RWPE2 (cell line): ENCODE results near the gene AMZ1.

Source experiments
- ATAC-seq: fragments of 200-7000 bp; cut with Tn5 transposase; 3 replicates; pipeline ENCODE4 v1.9.1; 2021; ENCODE audit warnings: low read depth
- DNase-seq: peaks from one replicate; pipeline ENCODE4 v3.0.0-alpha.2; 2020; ENCODE audit warnings: low spot score
- H3K27ac ChIP-seq: fragments of 450-650 bp; 2 replicates; pipeline ENCODE4 v1.5.1; 2017; ENCODE audit warnings: mild to moderate bottlenecking; ENCODE audit not compliant: poor library complexity, severe bottlenecking
- H3K27me3 ChIP-seq: fragments of 250-450 bp; sonication (Bioruptor Pico); 2 replicates; pipeline ENCODE4 v1.5.1; 2021; ENCODE audit warnings: mild to moderate bottlenecking, moderate library complexity; ENCODE audit not compliant: insufficient read depth, poor library complexity, severe bottlenecking
- H3K36me3 ChIP-seq: fragments of 250-450 bp; sonication (Bioruptor Pico); 2 replicates; pipeline ENCODE4 v1.5.1; 2020; ENCODE audit warnings: low read depth, mild to moderate bottlenecking, moderate library complexity
- H3K4me1 ChIP-seq: fragments of 250-450 bp; sonication (Bioruptor Pico); 2 replicates; pipeline ENCODE4 v1.5.1; 2021; ENCODE audit warnings: mild to moderate bottlenecking, moderate library complexity; ENCODE audit not compliant: insufficient read depth, poor library complexity, severe bottlenecking
- H3K4me3 ChIP-seq: fragments of 250-450 bp; sonication (Bioruptor Pico); 2 replicates; pipeline ENCODE4 v1.5.1; 2021; ENCODE audit warnings: mild to moderate bottlenecking, moderate library complexity; ENCODE audit not compliant: severe bottlenecking
- H3K9me3 ChIP-seq: fragments of 250-450 bp; sonication (Bioruptor Pico); 2 replicates; pipeline ENCODE4 v1.5.1; 2021; ENCODE audit warnings: mild to moderate bottlenecking, moderate library complexity; ENCODE audit not compliant: severe bottlenecking
- CTCF ChIP-seq: fragments of 450-650 bp; IDR thresholded peaks from one replicate; pipeline ENCODE4 v1.5.1; 2017; ENCODE audit warnings: mild to moderate bottlenecking, moderate library complexity; ENCODE audit not compliant: poor library complexity, severe bottlenecking

AMZ1 gene

GRCh38 chr7:2655870-2656614, 32.0 kb upstream of the AMZ1 start:
- TF ChIP-seq CTCF = no peak
- ATAC-seq (no peak), DNase-seq (no peak)
- H3K27me3 ChIP-seq = no peaks in the 10 kb centered on the region
- no peak overlapping the region for H3K4me3 ChIP-seq
- H3K36me3 ChIP-seq = no peaks in the 10 kb centered on the region
- no peaks in the 10 kb centered on the region for H3K4me1 ChIP-seq
- no peaks in the 10 kb centered on the region for H3K9me3 ChIP-seq
- H3K27ac ChIP-seq = no peak overlapping the region

GRCh38 chr7:2657208-2657607, 30.8 kb upstream of the AMZ1 start:
- DNase-seq = no peak
- no peak for TF ChIP-seq CTCF
- Histone ChIP-seq H3K27ac (no peak overlapping the region), H3K27me3 (no peaks in the 10 kb centered on the region), H3K4me3 (no peak overlapping the region), H3K9me3 (no peaks in the 10 kb centered on the region), H3K36me3 (no peaks in the 10 kb centered on the region), H3K4me1 (no peaks in the 10 kb centered on the region)
- no peak for ATAC-seq

GRCh38 chr7:2657920-2658671, 29.9 kb upstream of the AMZ1 start:
- TF ChIP-seq CTCF = no peak
- Histone ChIP-seq H3K27me3 (no peaks in the 10 kb centered on the region), H3K4me3 (no peak overlapping the region), H3K4me1 (no peaks in the 10 kb centered on the region), H3K9me3 (no peaks in the 10 kb centered on the region), H3K27ac (no peak overlapping the region), H3K36me3 (no peaks in the 10 kb centered on the region)
- DNase-seq (no peak), ATAC-seq (no peak)

GRCh38 chr7:2658941-2659340, 29.1 kb upstream of the AMZ1 start:
- Histone ChIP-seq H3K4me1 (no peaks in the 10 kb centered on the region), H3K27me3 (no peaks in the 10 kb centered on the region), H3K27ac (no peak overlapping the region), H3K4me3 (no peak overlapping the region), H3K9me3 (no peaks in the 10 kb centered on the region), H3K36me3 (no peaks in the 10 kb centered on the region)
- TF ChIP-seq CTCF = no peak
- no peak for ATAC-seq
- DNase-seq = no peak
